Liver (tissue), 9 donors: ENCODE measurements around the gene COLEC12. TPM values are rescaled to one million over a fixed set of nuclear protein-coding genes. Genes with fewer than 3 reads are reported as not detected.
"Not testable (repeated sequence)": the region's sequence is repeated elsewhere in the genome, so short reads cannot be mapped to it uniquely, and the experiment has no call there.

Experiments
- DNase-seq: peaks from one replicate; pipeline ENCODE4 v3.0.0-alpha.2; 2017; ENCODE audit warnings: low spot score
- H3K27ac ChIP-seq, 2 donors: one replicate each; pipeline ENCODE4 v1.7.0; 2013; ENCODE audit warnings: inconsistent platforms in 2 of 2, low read length in 2 of 2, control low read depth in 1 of 2, low read depth in 1 of 2, mild to moderate bottlenecking in 1 of 2
- H3K27me3 ChIP-seq, 4 donors: one replicate each; pipeline versions ENCODE4 v1.6.1 to v1.7.0; 2013; ENCODE audit warnings: low read length in 3 of 4, inconsistent platforms in 1 of 4, mild to moderate bottlenecking in 1 of 4, moderate library complexity in 1 of 4; ENCODE audit not compliant: control insufficient read depth in 4 of 4, insufficient read depth in 4 of 4
- H3K36me3 ChIP-seq, 4 donors: one replicate each; pipeline versions ENCODE4 v1.6.1 to v1.7.0; 2013; ENCODE audit warnings: low read length in 3 of 4, mild to moderate bottlenecking in 3 of 4, low read depth in 1 of 4, moderate library complexity in 1 of 4; ENCODE audit not compliant: control insufficient read depth in 4 of 4, insufficient read depth in 3 of 4
- H3K4me1 ChIP-seq, 4 donors: one replicate each; pipeline versions ENCODE4 v1.6.1 to v1.7.0; 2013; ENCODE audit warnings: low read length in 3 of 4, mild to moderate bottlenecking in 3 of 4, moderate library complexity in 1 of 4; ENCODE audit not compliant: control insufficient read depth in 4 of 4, insufficient read depth in 4 of 4
- H3K4me3 ChIP-seq, 3 donors: one replicate each; pipeline versions ENCODE4 v1.6.1 to v1.7.0; 2013; ENCODE audit warnings: low read length in 3 of 3, control low read depth in 1 of 3, low read depth in 1 of 3, mild to moderate bottlenecking in 1 of 3
- H3K9ac ChIP-seq, 2 donors: one replicate each; pipeline ENCODE4 v1.7.0; 2013; ENCODE audit warnings: low read length in 2 of 2, mild to moderate bottlenecking in 2 of 2, moderate library complexity in 2 of 2, control low read depth in 1 of 2, low read depth in 1 of 2
- H3K9me3 ChIP-seq, 4 donors: one replicate each; pipeline versions ENCODE4 v1.6.1 to v1.7.0; 2013; ENCODE audit warnings: low read length in 3 of 4; ENCODE audit not compliant: control insufficient read depth in 4 of 4
- ATF3 ChIP-seq: IDR thresholded peaks from 2 replicates; pipeline ENCODE4 v1.6.1; 2016; ENCODE audit warnings: antibody characterized with exemption
- FOXA1 ChIP-seq: IDR thresholded peaks from 2 replicates; pipeline ENCODE4 v1.6.1; 2016; ENCODE audit warnings: antibody characterized with exemption
- GABPA ChIP-seq, 2 donors: IDR thresholded peaks in 1 of 2; conservative IDR thresholded peaks in 1 of 2; 2 replicates each; pipeline ENCODE4 v1.6.1; 2016; ENCODE audit warnings: antibody characterized with exemption in 2 of 2, mild to moderate bottlenecking in 1 of 2, moderate library complexity in 1 of 2
- HNF4A ChIP-seq, 2 donors: conservative IDR thresholded peaks; 2 replicates each; pipeline ENCODE4 v1.6.1; 2016; ENCODE audit warnings: antibody characterized with exemption in 2 of 2, mild to moderate bottlenecking in 2 of 2
- HNF4G ChIP-seq: IDR thresholded peaks from 2 replicates; pipeline ENCODE4 v1.6.1; 2016; ENCODE audit warnings: antibody characterized with exemption
- JUND ChIP-seq, 2 donors: IDR thresholded peaks; 2 replicates each; pipeline ENCODE4 v1.6.1; 2016; ENCODE audit warnings: antibody characterized with exemption in 2 of 2
- MAX ChIP-seq: IDR thresholded peaks from 2 replicates; pipeline ENCODE4 v1.6.1; 2016; ENCODE audit warnings: antibody characterized with exemption
- NR2F2 ChIP-seq: IDR thresholded peaks from 2 replicates; pipeline ENCODE4 v1.6.1; 2016; ENCODE audit warnings: antibody characterized with exemption
- RAD21 ChIP-seq, 2 donors: IDR thresholded peaks; 2 replicates each; pipeline ENCODE4 v1.6.1; 2016; ENCODE audit warnings: antibody characterized with exemption in 2 of 2, mild to moderate bottlenecking in 2 of 2
- REST ChIP-seq: IDR thresholded peaks from 2 replicates; pipeline ENCODE4 v1.6.1; 2016; ENCODE audit warnings: antibody characterized with exemption, mild to moderate bottlenecking
- TAF1 ChIP-seq: conservative IDR thresholded peaks from 2 replicates; pipeline ENCODE4 v1.6.1; 2016; ENCODE audit warnings: antibody characterized with exemption, mild to moderate bottlenecking
- YY1 ChIP-seq: IDR thresholded peaks from 2 replicates; pipeline ENCODE4 v1.6.1; 2016; ENCODE audit warnings: antibody characterized with exemption, mild to moderate bottlenecking
- ZBTB33 ChIP-seq: IDR thresholded peaks from 2 replicates; pipeline ENCODE4 v1.6.1; 2016; ENCODE audit warnings: antibody characterized with exemption
- WGBS: extraction: QIAGEN DNeasy Blood & Tissue Kit; methylation state at CpG from one replicate; pipeline ENCODE4 v1.1.7; 2013; 5-methylcytosine and 5-hydroxymethylcytosine counted together
- polyA plus RNA-seq, 2 donors: library from polyadenylated mRNA; stranded (reverse) in 1 of 2; unstranded in 1 of 2; fragments of 200-250 nt in 1 of 2; fragments of >200 nt in 1 of 2; fragmentation: Nextera tagmentation in 1 of 2; extraction: Ambion mirVana in 1 of 2; gene quantifications; one replicate each; pipeline versions ENCODE4 v1.2.1 to v1.2.3, GENCODE V29; 2013 to 2015
- total RNA-seq, 2 donors: library from RNA; depleted of rRNA; stranded (reverse); fragments of >200 nt; gene quantifications; one replicate each; pipeline ENCODE4 v1.2.3, GENCODE V29; 2014
- donor health status: healthy.
- donor health status: healthy.
- donor health status: healthy.
- donor health status: healthy.
- donor health status: healthy.

Gene COLEC12
- total and polyA plus RNA-seq, 4 donors, result 0.03 to 1.6 (median 0.28) TPM

- WGBS, result 76% methylated on average over 6 of the region's 6 CpGs
- DNase-seq, result no peak
- no peak overlapping the region for H3K9ac ChIP-seq
- peaks cover 0 to 3% (median 0%) of the 10 kb centered on the region in 4 donors for H3K27me3 ChIP-seq
- H3K4me1 ChIP-seq, result no peaks in the 10 kb centered on the region
- no peak overlapping the region for H3K4me3 ChIP-seq
- H3K36me3 ChIP-seq, result no peaks in the 10 kb centered on the region
- H3K9me3 ChIP-seq, result peaks cover 0 to 1% (median 0%) of the 10 kb centered on the region in 4 donors
- no peak overlapping the region for H3K27ac ChIP-seq
- TF ChIP-seq RAD21 (IDR thresholded peaks at IDR 0.05), result no peak
Measured at GRCh38 chr18:406677-407076, 93.8 kb downstream of the COLEC12 start.

GRCh38 chr18:405006-405405 lies 95.5 kb downstream of the COLEC12 start:
- H3K27ac ChIP-seq, H3K9ac ChIP-seq, H3K36me3 ChIP-seq, H3K9me3 ChIP-seq, H3K4me1 ChIP-seq, H3K4me3 ChIP-seq, H3K27me3 ChIP-seq, DNase-seq: not testable (repeated sequence)
- peak in 1 of 2 donors; percentile 11 for TF ChIP-seq HNF4A (conservative IDR thresholded peaks at IDR 0.05)
- WGBS, result 62% methylated on average over 4 of the region's 4 CpGs

GRCh38 chr18:404061-404636 lies 96.4 kb downstream of the COLEC12 start:
- Histone ChIP-seq H3K27me3 (peaks cover 0 to 4% (median 0%) of the 10 kb centered on the region in 4 donors), H3K4me1 (no peaks in the 10 kb centered on the region), H3K9me3 (peaks cover 0 to 1% (median 0%) of the 10 kb centered on the region in 4 donors), H3K9ac (no peak overlapping the region), H3K4me3 (no peak overlapping the region), H3K27ac (no peak overlapping the region), H3K36me3 (no peaks in the 10 kb centered on the region)
- DNase-seq, result no peak
- 91% methylated on average over 8 of the region's 8 CpGs for WGBS
- no peak for TF ChIP-seq FOXA1
- no peak for TF ChIP-seq GABPA (IDR thresholded peaks at IDR 0.05 in 1 of 2, conservative IDR thresholded peaks at IDR 0.05 in 1 of 2)
- TF ChIP-seq TAF1, result no peak
- TF ChIP-seq ZBTB33, result no peak
- no peak for TF ChIP-seq YY1
- no peak for TF ChIP-seq JUND (IDR thresholded peaks at IDR 0.05)

GRCh38 chr18:402129-402528 lies 98.4 kb downstream of the COLEC12 start:
- no peaks in the 10 kb centered on the region for H3K4me1 ChIP-seq
- H3K36me3 ChIP-seq, result no peaks in the 10 kb centered on the region
- no peak for DNase-seq
- WGBS, result 83% methylated on average over 5 of the region's 5 CpGs
- H3K27me3 ChIP-seq, result peaks cover 0 to 4% (median 0%) of the 10 kb centered on the region in 4 donors
- no peak overlapping the region for H3K9ac ChIP-seq
- H3K9me3 ChIP-seq, result peaks cover 0 to 1% (median 0%) of the 10 kb centered on the region in 4 donors
- H3K27ac ChIP-seq, result no peak overlapping the region
- no peak overlapping the region for H3K4me3 ChIP-seq
- TF ChIP-seq MAX, result no peak
- TF ChIP-seq HNF4G, result no peak
- no peak for TF ChIP-seq TAF1
- no peak for TF ChIP-seq ZBTB33
- no peak for TF ChIP-seq GABPA (IDR thresholded peaks at IDR 0.05 in 1 of 2, conservative IDR thresholded peaks at IDR 0.05 in 1 of 2)
- no peak for TF ChIP-seq RAD21 (IDR thresholded peaks at IDR 0.05)
- no peak for TF ChIP-seq NR2F2
- TF ChIP-seq FOXA1, result no peak
- TF ChIP-seq ATF3, result no peak
- TF ChIP-seq REST, result no peak
